Measurements from ENCODE around the gene RTTN.
"Not testable (repeated sequence)": the region's sequence is repeated elsewhere in the genome, so short reads cannot be mapped to it uniquely, and the experiment has no call there.

The RTTN gene

GRCh38 chr18:70205421-70206397 lies at the start of gene RTTN:
Gene RTTN (minus strand): TSS chr18:70205687. CDS start chr18:70205658, 29 bp downstream.
- peak; percentile 79 to 82 for DNase-seq (ENCODE audit: low read depth in 2 of 2, low spot score in 1 of 2)

GRCh38 chr18:70250781-70251180 lies 45.3 kb upstream of the RTTN start:
- DNase-seq (ENCODE audit: low read depth in 2 of 2, low spot score in 1 of 2), result no peak

GRCh38 chr18:70249861-70250260 lies 44.4 kb upstream of the RTTN start:
- DNase-seq (ENCODE audit: low read depth in 2 of 2, low spot score in 1 of 2), result not testable (repeated sequence)

- no peak for DNase-seq (ENCODE audit: low read depth in 2 of 2, low spot score in 1 of 2)
Measured at GRCh38 chr18:70249118-70249517, 43.6 kb upstream of the RTTN start.

- DNase-seq (ENCODE audit: low read depth in 2 of 2, low spot score in 1 of 2), result no peak
Measured at GRCh38 chr18:70246061-70246466, 40.6 kb upstream of the RTTN start.

GRCh38 chr18:70243131-70243929 lies 37.8 kb upstream of the RTTN start:
- DNase-seq (ENCODE audit: low read depth in 2 of 2, low spot score in 1 of 2), result no peak

- not testable (repeated sequence) for DNase-seq (ENCODE audit: low read depth in 2 of 2, low spot score in 1 of 2)
Measured at GRCh38 chr18:70236921-70237320, 31.4 kb upstream of the RTTN start.

- no peak for DNase-seq (ENCODE audit: low read depth in 2 of 2, low spot score in 1 of 2)
Measured at GRCh38 chr18:70235478-70235877, 30.0 kb upstream of the RTTN start.

- DNase-seq (ENCODE audit: low read depth in 2 of 2, low spot score in 1 of 2), result no peak
Measured at GRCh38 chr18:70234667-70235459, 29.4 kb upstream of the RTTN start.

GRCh38 chr18:70233974-70234373 lies 28.5 kb upstream of the RTTN start:
- DNase-seq (ENCODE audit: low read depth in 2 of 2, low spot score in 1 of 2), result no peak

- no peak for DNase-seq (ENCODE audit: low read depth in 2 of 2, low spot score in 1 of 2)
Measured at GRCh38 chr18:70232261-70232660, 26.8 kb upstream of the RTTN start.

- DNase-seq (ENCODE audit: low read depth in 2 of 2, low spot score in 1 of 2), result no peak
Measured at GRCh38 chr18:70229639-70230038, 24.2 kb upstream of the RTTN start.

- DNase-seq (ENCODE audit: low read depth in 2 of 2, low spot score in 1 of 2), result no peak
Measured at GRCh38 chr18:70228536-70228935, 23.0 kb upstream of the RTTN start.

- no peak for DNase-seq (ENCODE audit: low read depth in 2 of 2, low spot score in 1 of 2)
Measured at GRCh38 chr18:70227438-70227837, 22.0 kb upstream of the RTTN start.

- no peak for DNase-seq (ENCODE audit: low read depth in 2 of 2, low spot score in 1 of 2)
Measured at GRCh38 chr18:70221915-70222278, 16.4 kb upstream of the RTTN start.

GRCh38 chr18:70221156-70221914 lies 15.8 kb upstream of the RTTN start:
- DNase-seq (ENCODE audit: low read depth in 2 of 2, low spot score in 1 of 2), result no peak

- no peak for DNase-seq (ENCODE audit: low read depth in 2 of 2, low spot score in 1 of 2)
Measured at GRCh38 chr18:70220628-70221027, 15.1 kb upstream of the RTTN start.

- no peak for DNase-seq (ENCODE audit: low read depth in 2 of 2, low spot score in 1 of 2)
Measured at GRCh38 chr18:70219688-70220087, 14.2 kb upstream of the RTTN start.

- no peak for DNase-seq (ENCODE audit: low read depth in 2 of 2, low spot score in 1 of 2)
Measured at GRCh38 chr18:70216788-70217187, 11.3 kb upstream of the RTTN start.

- no peak for DNase-seq (ENCODE audit: low read depth in 2 of 2, low spot score in 1 of 2)
Measured at GRCh38 chr18:70207181-70207580, 1.7 kb upstream of the RTTN start.
